Activated CD4-positive, alpha-beta memory T cell treated with anti-CD3 and anti-CD28 coated beads for 36 hours (primary cell): Measurements from ENCODE around the gene ACSL3. TPM values are rescaled to one million over a fixed set of nuclear protein-coding genes. Genes with fewer than 3 reads are reported as not detected.
A peak's percentile ranks its signal among the peaks of the same experiment; 100 is the strongest.
"Not testable (repeated sequence)": the region's sequence is repeated elsewhere in the genome, so short reads cannot be mapped to it uniquely, and the experiment has no call there.

ENCODE experiments used
- CTCF ChIA-PET: fragments of 350-600 bp; sonication (Branson Sonifier 250); formaldehyde crosslinking; loops from one replicate; lab custom pipeline; 2021; ENCODE audit warnings: antibody characterized with exemption, inconsistent platforms; lab: Charles Lee
- POLR2A ChIA-PET: fragments of 350-600 bp; sonication (Branson Sonifier 250); formaldehyde crosslinking; loops from one replicate; lab custom pipeline; 2021; ENCODE audit warnings: antibody characterized with exemption; lab: Charles Lee
- DNase-seq: peaks from one replicate; pipeline ENCODE4 v3.0.0-alpha.2; 2020
- H3K27ac Mint-ChIP-seq: one replicate; pipeline ENCODE4 v1.8.0; 2021; ENCODE audit warnings: mixed read lengths
- H3K27me3 Mint-ChIP-seq: one replicate; pipeline ENCODE4 v1.8.0; 2021; ENCODE audit warnings: mixed read lengths
- H3K36me3 Mint-ChIP-seq: one replicate; pipeline ENCODE4 v1.8.0; 2021; ENCODE audit warnings: mixed read lengths
- H3K4me1 Mint-ChIP-seq: one replicate; pipeline ENCODE4 v1.8.0; 2021; ENCODE audit warnings: low read depth, mixed read lengths
- H3K4me3 Mint-ChIP-seq: one replicate; pipeline ENCODE4 v1.8.0; 2021; ENCODE audit warnings: mild to moderate bottlenecking, mixed read lengths
- H3K9me3 Mint-ChIP-seq: one replicate; pipeline ENCODE4 v1.8.0; 2021; ENCODE audit warnings: mixed read lengths
- intact Hi-C: fragments of 100-400 bp; cut with micrococcal nuclease; formaldehyde crosslinking; loops from one replicate; pipeline ENCODE4 v1.15.1; 2023
- total RNA-seq, 2 experiments: library from RNA; stranded (reverse); gene quantifications; one replicate each; pipeline ENCODE4 v1.2.3, GENCODE V29; 2021

The ACSL3 gene
- total RNA-seq, 2 experiments from 2014 or later = 48.7 to 57.2 TPM

DNA sequence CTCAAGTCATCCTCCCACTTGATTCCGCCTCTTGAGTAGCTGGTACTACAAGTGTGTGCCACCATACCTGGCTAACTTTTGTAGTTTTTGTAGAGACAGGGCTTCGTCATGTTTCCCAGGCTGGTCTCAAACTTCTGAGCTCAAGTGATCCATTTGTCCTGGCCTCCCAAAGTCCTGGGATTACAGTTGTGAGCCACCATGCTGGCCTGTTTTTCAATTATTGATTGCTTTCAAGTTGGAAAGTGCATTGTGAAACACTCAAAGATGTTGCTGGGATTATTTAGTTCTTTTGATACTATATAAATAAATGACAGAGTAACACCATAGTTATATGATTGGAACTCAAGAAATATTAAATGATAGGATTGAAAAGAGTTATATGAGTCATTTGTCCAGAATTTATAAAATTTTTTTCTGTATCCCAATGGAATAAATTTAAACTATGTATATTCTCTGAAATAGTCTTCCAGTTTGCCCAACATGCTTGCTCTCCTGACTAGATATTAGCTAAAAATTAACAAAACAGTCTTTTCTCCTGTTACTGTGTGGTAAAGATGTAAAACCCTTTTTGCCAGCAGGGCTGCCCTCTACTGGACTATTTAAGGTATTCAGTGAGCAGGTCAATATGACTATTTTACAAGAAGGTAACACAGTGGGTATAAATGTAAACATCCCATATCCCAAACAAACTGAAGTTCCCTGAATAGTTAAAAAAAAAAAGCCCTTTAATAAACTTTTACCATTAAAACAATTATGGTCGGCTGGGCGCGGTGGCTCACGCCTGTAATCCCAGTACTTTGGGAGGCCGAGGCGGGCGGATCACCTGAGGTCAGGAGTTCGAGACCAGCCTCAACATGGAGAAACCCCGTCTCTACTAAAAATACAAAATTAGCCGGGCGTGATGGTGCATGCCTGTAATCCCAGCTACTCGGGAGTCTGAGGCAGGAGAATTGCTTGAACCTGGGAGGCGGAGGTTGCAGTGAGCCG, 42.7 kb downstream of the ACSL3 start:
- DNase-seq = peak; percentile 34
- no peaks in the 10 kb centered on the region for H3K27me3 Mint-ChIP-seq
- no peak overlapping the region for H3K27ac Mint-ChIP-seq
- H3K36me3 Mint-ChIP-seq = peaks cover 2% of the 10 kb centered on the region
- peaks cover 13% of the 10 kb centered on the region for H3K4me1 Mint-ChIP-seq
- ChIA-PET POLR2A (interaction anchor here (1.2 kb wide), 1 partner anchor 10 kb away, joined by 3 read pairs; no protein-coding TSS in a partner anchor), CTCF (interaction anchor here (0.6 to 5.5 kb wide), 22 partner anchors 9 to 224 kb away, joined by 3 to 115 read pairs (median 3); no protein-coding TSS in a partner anchor)
- intact Hi-C loops = loop anchor here (1.0 to 5.0 kb wide), 5 partner anchors 41 to 213 kb away; partner anchors contain the start of gene ACSL3
- H3K4me3 Mint-ChIP-seq = no peak overlapping the region
- H3K9me3 Mint-ChIP-seq = no peaks in the 10 kb centered on the region

DNA sequence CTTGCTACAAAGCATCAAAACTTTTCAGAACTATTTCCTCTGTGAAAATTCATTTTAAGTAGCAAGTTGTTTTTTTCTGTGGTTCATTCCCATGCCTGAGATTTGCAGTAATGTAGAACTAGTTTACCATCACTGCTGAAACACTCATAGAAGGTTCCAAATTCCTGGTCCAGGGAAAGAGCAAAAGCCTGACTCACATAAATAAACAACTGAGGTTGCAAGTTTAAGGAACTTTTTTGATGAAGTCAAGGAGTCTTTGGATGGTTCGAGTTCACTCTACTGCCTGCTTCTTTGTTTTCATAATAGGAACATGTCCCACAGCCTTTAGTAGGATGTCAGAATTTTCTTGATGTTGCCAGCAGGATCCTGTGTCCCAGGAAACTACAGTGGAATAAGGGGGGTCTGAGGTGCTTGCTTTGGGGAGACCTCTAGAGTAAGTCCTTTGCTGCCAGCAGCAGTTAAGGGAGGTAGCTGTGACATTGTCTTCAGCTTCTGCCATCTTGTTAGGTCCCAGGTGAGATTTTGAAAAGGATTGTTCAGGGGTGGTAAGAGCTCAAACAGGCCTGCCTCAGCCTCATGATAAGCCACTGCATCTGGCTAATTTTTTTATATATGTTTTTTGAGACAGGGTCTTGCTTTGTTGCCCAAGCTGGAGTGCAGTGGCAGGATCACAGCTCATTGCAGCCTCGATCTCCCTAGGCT, 43.9 kb downstream of the ACSL3 start:
- Mint-ChIP-seq H3K36me3 (peaks cover 8% of the 10 kb centered on the region), H3K27me3 (no peaks in the 10 kb centered on the region), H3K4me3 (no peak overlapping the region), H3K4me1 (peaks cover 13% of the 10 kb centered on the region), H3K9me3 (no peaks in the 10 kb centered on the region), H3K27ac (no peak overlapping the region)
- DNase-seq = no peak
- CTCF ChIA-PET = interaction anchor here (1.0 to 2.7 kb wide), 2 partner anchors 43 to 197 kb away, joined by 4 to 18 read pairs; no protein-coding TSS in a partner anchor
- intact Hi-C loops = loop anchor here (5.0 kb wide), 1 partner anchor 42 kb away; the partner anchor contains the start of gene ACSL3
- POLR2A ChIA-PET = no interaction called here

DNA sequence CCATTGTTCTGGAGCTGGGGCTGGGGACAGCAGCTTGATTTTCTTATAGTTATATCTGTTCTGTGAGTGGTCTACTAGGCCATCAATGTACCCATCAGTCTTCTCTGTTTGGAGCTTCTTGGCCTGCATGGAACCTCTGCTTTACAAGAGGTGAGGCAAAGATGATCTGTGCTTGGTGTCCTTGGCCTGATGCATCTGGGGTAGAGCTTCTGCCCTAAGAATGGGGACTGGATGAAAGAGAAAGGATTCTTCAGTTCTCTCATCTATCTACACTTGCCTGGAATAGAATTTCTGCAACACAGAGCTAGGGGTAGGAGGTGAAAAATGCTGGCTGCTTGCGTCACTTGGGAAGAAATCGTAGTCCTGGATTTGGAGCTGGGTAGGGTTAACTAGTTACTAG, 46.2 kb downstream of the ACSL3 start:
- DNase-seq = no peak
- Mint-ChIP-seq H3K36me3 (peaks cover 13% of the 10 kb centered on the region), H3K27me3 (no peaks in the 10 kb centered on the region), H3K4me3 (no peak overlapping the region), H3K9me3 (no peaks in the 10 kb centered on the region), H3K4me1 (peaks cover 10% of the 10 kb centered on the region), H3K27ac (no peak overlapping the region)
- ChIA-PET CTCF (interaction anchor here (0.6 to 2.7 kb wide), 8 partner anchors 15 to 812 kb away, joined by 3 to 18 read pairs (median 4); no protein-coding TSS in a partner anchor), POLR2A (no interaction called here)
- intact Hi-C loops = no loop called here

DNA sequence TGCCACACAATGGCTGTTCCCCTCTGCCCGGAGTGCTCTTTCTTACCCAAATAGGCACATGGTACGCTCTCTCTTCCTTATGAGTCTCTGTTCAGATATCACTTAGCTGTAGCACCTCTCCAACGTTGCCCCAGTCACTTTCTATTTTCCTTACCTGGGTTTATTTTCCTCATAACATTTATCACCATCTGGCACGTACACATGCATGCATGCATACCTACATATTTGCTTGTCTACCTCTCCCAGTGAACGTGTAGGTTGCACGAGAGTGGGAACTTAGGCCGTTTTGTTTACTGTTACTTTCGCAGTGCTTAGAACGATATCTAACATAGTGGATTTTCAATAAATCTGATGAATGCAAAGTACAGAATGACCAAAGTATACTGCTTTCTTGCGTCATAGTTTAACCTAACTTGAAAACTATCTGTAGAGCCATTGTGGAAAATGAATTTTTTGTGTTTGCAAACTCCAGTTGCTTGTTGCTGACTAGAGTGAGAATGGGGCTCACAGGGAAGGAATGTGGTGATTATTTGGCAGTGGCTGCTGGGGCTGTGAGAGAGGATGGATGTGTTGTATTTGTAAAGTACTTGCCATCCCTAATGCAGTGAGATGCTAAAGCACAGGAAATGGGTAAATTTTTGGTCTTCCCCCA, 47.1 kb downstream of the ACSL3 start:
- ChIA-PET CTCF (interaction anchor here (0.5 to 2.4 kb wide), 6 partner anchors 31 to 217 kb away, joined by 3 to 8 read pairs (median 4); no protein-coding TSS in a partner anchor), POLR2A (no interaction called here)
- Mint-ChIP-seq H3K27ac (no peak overlapping the region), H3K9me3 (no peaks in the 10 kb centered on the region), H3K4me3 (no peak overlapping the region), H3K4me1 (peaks cover 11% of the 10 kb centered on the region), H3K27me3 (no peaks in the 10 kb centered on the region), H3K36me3 (peaks cover 13% of the 10 kb centered on the region)
- intact Hi-C loops = no loop called here
- DNase-seq = no peak

DNA sequence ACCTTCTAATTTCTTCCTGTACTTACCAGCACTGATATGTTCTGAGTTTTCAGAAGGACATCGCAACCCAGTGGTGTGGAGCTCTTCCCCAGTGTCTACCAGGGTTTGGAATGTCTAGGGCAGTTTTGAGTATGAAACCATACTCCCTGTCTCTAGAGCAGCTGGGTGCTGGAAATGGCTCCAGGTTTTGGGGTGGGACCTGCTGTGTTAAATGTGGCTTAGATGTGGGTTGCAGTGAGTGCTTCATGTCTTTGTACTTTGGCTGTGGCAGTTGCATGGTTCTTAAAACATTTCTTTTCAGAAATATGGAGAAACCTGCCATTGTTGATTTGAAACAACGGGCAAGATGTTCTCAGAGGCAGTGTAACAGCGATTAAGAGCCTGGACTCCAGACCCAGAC, 48.5 kb downstream of the ACSL3 start:
- H3K9me3 Mint-ChIP-seq = no peaks in the 10 kb centered on the region
- no peak overlapping the region for H3K4me3 Mint-ChIP-seq
- no peak for DNase-seq
- no peaks in the 10 kb centered on the region for H3K27me3 Mint-ChIP-seq
- H3K27ac Mint-ChIP-seq = no peak overlapping the region
- H3K36me3 Mint-ChIP-seq = peaks cover 13% of the 10 kb centered on the region
- POLR2A ChIA-PET = no interaction called here
- H3K4me1 Mint-ChIP-seq = peaks cover 11% of the 10 kb centered on the region
- CTCF ChIA-PET = interaction anchor here (0.6 kb wide), 1 partner anchor 48 kb away, joined by 3 read pairs; no protein-coding TSS in a partner anchor
- intact Hi-C loops = no loop called here

DNA sequence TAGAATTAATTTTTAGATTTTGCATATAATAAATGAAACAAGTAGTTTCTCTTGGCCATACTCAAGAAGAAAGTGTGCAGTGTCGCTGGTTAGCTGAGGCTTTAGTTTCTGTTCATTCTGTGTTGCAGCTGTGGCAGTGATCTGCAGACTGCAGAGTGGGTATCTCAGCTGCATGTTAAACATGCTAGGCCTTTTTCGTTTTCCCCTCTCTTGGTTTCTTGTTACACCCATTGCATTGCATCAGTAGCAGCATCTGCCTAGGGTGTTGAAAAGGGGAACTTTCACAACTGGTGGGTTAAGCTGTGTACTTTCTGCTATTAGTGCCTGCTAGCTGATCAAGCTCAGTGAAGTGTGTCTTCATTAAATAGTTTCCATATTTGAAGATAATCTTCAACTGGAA, 51.3 kb downstream of the ACSL3 start:
- Mint-ChIP-seq H3K27me3 (no peaks in the 10 kb centered on the region), H3K9me3 (no peaks in the 10 kb centered on the region), H3K4me1 (peaks cover 8% of the 10 kb centered on the region), H3K36me3 (peaks cover 11% of the 10 kb centered on the region), H3K4me3 (no peak overlapping the region), H3K27ac (no peak overlapping the region)
- intact Hi-C loops = no loop called here
- ChIA-PET POLR2A (no interaction called here), CTCF (interaction anchor here (1.4 to 1.8 kb wide), 3 partner anchors 27 to 203 kb away, joined by 3 to 10 read pairs (median 6); no protein-coding TSS in a partner anchor)
- no peak for DNase-seq

DNA sequence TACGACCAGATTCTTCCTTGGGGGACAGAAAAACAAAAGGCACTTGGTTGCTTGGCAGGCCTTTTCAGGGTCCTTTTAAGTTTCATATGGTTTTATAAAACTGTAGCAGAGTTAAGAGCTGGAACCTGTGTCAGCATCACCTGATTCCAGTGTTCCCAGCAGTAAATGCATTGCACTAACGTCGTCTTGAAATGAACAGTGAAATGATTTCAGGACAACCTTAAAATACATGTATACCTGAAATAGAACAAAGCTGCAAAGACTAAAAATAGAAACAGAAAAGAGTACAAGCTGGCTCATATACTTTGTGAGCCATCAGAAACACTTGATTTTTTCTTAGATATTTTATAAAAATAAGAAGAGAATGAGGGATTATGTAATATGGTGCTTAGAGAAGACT, 51.9 kb downstream of the ACSL3 start:
- no peak overlapping the region for H3K4me3 Mint-ChIP-seq
- no peak overlapping the region for H3K27ac Mint-ChIP-seq
- intact Hi-C loops = no loop called here
- no peaks in the 10 kb centered on the region for H3K9me3 Mint-ChIP-seq
- H3K27me3 Mint-ChIP-seq = no peaks in the 10 kb centered on the region
- no peak for DNase-seq
- H3K4me1 Mint-ChIP-seq = peaks cover 8% of the 10 kb centered on the region
- ChIA-PET POLR2A (no interaction called here), CTCF (interaction anchor here (1.6 to 1.8 kb wide), 2 partner anchors 26 to 204 kb away, joined by 6 to 10 read pairs; no protein-coding TSS in a partner anchor)
- H3K36me3 Mint-ChIP-seq = peaks cover 11% of the 10 kb centered on the region

DNA sequence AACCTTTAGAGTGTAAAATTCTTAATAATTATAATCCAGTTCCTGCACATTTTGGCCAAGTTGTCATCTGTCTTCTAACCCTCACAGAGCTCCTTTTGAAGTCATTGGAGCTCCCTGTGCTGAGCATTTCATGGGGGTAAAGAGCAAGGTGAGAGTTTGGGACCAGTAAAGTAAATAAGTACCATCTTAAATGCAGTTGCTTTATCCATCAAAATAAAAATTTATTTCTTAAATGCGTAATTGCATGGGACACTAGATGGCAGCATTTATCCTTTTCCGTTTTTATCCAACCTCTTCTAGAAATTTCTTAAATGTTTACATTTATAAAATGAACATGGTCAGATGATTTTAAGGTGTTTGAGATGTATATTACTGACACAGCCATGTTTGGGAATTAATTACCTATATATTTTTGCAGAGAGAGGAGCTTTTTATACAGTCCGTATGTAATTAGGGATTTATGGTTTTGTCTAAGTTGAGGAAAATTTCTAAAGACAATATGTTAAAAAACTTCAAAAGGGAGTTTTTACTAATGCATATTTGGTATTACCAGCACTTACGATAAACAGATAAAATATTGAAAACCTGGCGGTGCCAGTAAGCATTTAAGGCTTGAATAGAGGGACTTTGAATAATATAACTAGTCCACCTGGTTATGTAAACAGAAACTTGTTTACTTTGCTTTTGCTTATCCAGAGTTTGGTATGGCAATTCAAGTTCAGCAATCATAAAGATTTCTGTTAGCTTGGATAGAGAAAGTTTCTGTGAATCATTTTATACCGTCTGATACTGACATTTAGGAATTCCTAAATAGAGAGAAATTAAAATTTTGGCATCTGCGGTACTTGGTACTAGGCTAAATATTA, 54.5 kb downstream of the ACSL3 start:
- intact Hi-C loops = no loop called here
- Mint-ChIP-seq H3K9me3 (no peaks in the 10 kb centered on the region), H3K27ac (no peak overlapping the region), H3K4me1 (peaks cover 5% of the 10 kb centered on the region), H3K4me3 (no peak overlapping the region), H3K36me3 (peaks cover 14% of the 10 kb centered on the region), H3K27me3 (no peaks in the 10 kb centered on the region)
- POLR2A ChIA-PET = no interaction called here
- DNase-seq = no peak
- CTCF ChIA-PET = interaction anchor here (0.8 to 1.9 kb wide), 6 partner anchors 12 to 225 kb away, joined by 3 to 9 read pairs (median 4); no protein-coding TSS in a partner anchor

DNA sequence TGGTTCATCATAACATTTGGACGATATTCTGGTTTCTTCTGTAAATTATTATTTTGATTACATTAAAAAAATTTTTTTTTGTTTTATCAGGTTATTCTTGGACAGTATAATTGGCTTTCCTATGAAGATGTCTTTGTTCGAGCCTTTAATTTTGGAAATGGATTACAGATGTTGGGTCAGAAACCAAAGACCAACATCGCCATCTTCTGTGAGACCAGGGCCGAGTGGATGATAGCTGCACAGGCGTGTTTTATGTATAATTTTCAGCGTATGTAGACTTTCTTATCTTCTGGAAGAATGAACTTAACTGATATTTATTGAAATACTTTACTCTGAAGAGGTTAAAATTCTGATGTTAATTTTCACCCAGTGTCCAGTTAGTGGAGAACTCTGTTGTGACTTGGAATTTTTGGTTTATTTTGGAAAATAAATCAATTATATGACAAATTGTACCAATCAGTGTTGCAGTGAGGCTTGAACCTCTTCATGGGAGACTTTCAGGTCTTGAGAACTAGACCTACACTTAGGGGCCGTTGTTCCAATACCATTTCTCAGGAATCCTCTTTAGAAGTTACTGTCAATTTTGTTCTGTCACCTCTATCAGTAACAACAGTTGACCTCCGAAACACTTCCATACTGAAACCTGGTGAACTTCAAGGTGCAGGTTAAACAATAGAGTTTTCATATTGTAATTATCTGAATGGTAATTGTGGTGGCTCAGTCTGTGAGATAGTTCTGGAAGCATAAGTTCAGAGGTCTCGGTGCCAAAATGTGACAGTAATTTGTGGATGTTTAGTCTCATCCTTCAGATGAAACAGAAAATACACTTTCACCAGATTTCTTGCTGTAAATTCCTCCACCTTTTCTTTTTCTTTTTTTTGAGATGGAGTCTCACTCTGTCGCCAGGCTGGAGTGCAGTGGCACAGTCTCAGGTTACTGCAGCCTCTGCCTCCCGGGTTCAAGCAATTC, 55.7 kb downstream of the ACSL3 start:
- Mint-ChIP-seq H3K36me3 (peaks cover 18% of the 10 kb centered on the region), H3K4me3 (no peak overlapping the region), H3K9me3 (no peaks in the 10 kb centered on the region), H3K4me1 (peaks cover 5% of the 10 kb centered on the region), H3K27me3 (no peaks in the 10 kb centered on the region), H3K27ac (no peak overlapping the region)
- POLR2A ChIA-PET = no interaction called here
- DNase-seq = no peak
- intact Hi-C loops = no loop called here
- CTCF ChIA-PET = interaction anchor here (0.6 to 1.9 kb wide), 6 partner anchors 12 to 209 kb away, joined by 3 to 9 read pairs (median 4); no protein-coding TSS in a partner anchor

DNA sequence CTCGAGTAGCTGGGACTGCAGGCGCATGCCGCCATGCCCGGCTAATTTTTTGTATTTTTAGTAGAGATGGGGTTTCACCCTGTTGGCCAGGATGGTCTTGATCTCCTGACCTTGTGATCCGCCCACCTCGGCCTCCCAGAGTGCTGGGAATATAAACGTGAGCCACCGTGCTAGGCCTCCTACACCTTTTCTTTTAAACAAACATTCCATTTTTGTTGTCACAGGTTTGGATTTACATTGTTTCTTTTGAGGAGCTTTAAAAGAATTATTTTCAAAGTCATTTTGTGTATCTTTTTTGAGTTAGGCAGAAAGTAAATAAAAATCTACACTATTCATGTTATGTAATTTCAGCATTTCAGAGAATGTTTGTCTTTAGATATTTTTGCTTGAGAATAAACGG, 56.4 kb downstream of the ACSL3 start:
- DNase-seq, H3K9me3 Mint-ChIP-seq, H3K27ac Mint-ChIP-seq, POLR2A ChIA-PET, H3K4me3 Mint-ChIP-seq, H3K27me3 Mint-ChIP-seq, H3K4me1 Mint-ChIP-seq, intact Hi-C loops: not testable (repeated sequence)
- CTCF ChIA-PET = interaction anchor here (0.6 kb wide), 1 partner anchor 11 kb away, joined by 3 read pairs; no protein-coding TSS in a partner anchor
- peaks cover 21% of the 10 kb centered on the region for H3K36me3 Mint-ChIP-seq
